GM13977 (cell line): ENCODE data around the gene USPL1.
A peak's percentile ranks its signal among the peaks of the same experiment; 100 is the strongest.

ENCODE experiments used
- DNase-seq: peaks from one replicate; pipeline ENCODE4 v3.0.0; 2012; ENCODE audit warnings: low spot score
- CTCF ChIP-seq: IDR thresholded peaks from 2 replicates; pipeline ENCODE4 v1.5.1; 2012; ENCODE audit warnings: mild to moderate bottlenecking, control low read depth; ENCODE audit not compliant: insufficient read depth; ENCODE audit errors: extremely low read depth, missing control alignments
- in situ Hi-C: fragments of 300-500 bp; cut with MboI; formaldehyde crosslinking; loops from one replicate; pipeline ENCODE4 v1.12.0; 2022; ENCODE audit warnings: low sequenced_read_pairs, low pct_unique_long_range_greater_than_20kb, mixed read lengths, inconsistent platforms; ENCODE audit not compliant: unreplicated experiment

USPL1 gene

GRCh38 chr13:30673669-30674521 lies 56.2 kb downstream of the USPL1 start:
- peak; percentile 92 for DNase-seq
- in situ Hi-C loops: no loop called here
- peak; percentile 90 for TF ChIP-seq CTCF

GRCh38 chr13:30675717-30676116 lies 58.0 kb downstream of the USPL1 start:
- DNase-seq: no peak
- in situ Hi-C loops: loop anchor here (5.0 kb wide), 1 partner anchor 132 kb away; no protein-coding TSS in a partner anchor
- no peak for TF ChIP-seq CTCF

- in situ Hi-C loops: loop anchor here (5.0 kb wide), 1 partner anchor 131 kb away; no protein-coding TSS in a partner anchor
- TF ChIP-seq CTCF: no peak
- DNase-seq: no peak
Measured at GRCh38 chr13:30676672-30677071, 59.0 kb downstream of the USPL1 start.

GRCh38 chr13:30679483-30680330 lies 62.0 kb downstream of the USPL1 start:
- peak; percentile 70 for TF ChIP-seq CTCF
- peak; percentile 52 for DNase-seq
- in situ Hi-C loops: loop anchor here (5.0 kb wide), 1 partner anchor 128 kb away; no protein-coding TSS in a partner anchor

GRCh38 chr13:30681843-30682242 lies 64.1 kb downstream of the USPL1 start:
- no peak for DNase-seq
- in situ Hi-C loops: no loop called here
- no peak for TF ChIP-seq CTCF

GRCh38 chr13:30685320-30685859 lies 67.7 kb downstream of the USPL1 start:
- TF ChIP-seq CTCF: no peak
- in situ Hi-C loops: no loop called here
- DNase-seq: no peak
